ENCODE data around the gene OVAAL.

- TF ChIP-seq CTCF (IDR thresholded peaks at IDR 0.05; ENCODE audit: low read length) (no peak), EZH2 (optimal IDR thresholded peaks at IDR 0.05; ENCODE audit: low read depth, low read length) (no peak)
Observed at GRCh38 chr1:180612632-180613031, 53.9 kb downstream of the OVAAL start.
